Breast epithelium (tissue), 3 donors: Measurements from ENCODE around the gene CLEC9A.

ENCODE experiments used
- CTCF ChIP-seq, 3 donors: fragments of 450-650 bp; IDR thresholded peaks; one replicate each; pipeline ENCODE4 v1.5.1; 2016 to 2017; ENCODE audit warnings: antibody characterized with exemption in 3 of 3, mild to moderate bottlenecking in 3 of 3, moderate library complexity in 3 of 3
- POLR2AphosphoS5 ChIP-seq, 3 donors: sonication (generic); formaldehyde crosslinking; IDR thresholded peaks; one replicate each; pipeline ENCODE4 v1.6.1; 2017; ENCODE audit warnings: antibody characterized with exemption in 3 of 3

- TF ChIP-seq CTCF (IDR thresholded peaks at IDR 0.05) (no peak), POLR2AphosphoS5 (IDR thresholded peaks at IDR 0.05) (no peak)
Measured at GRCh38 chr12:10016881-10017280, 13.6 kb upstream of the CLEC9A start.
